Glutamatergic neuron (in vitro differentiated cells): ENCODE measurements around the gene PPM1L. TPM values are rescaled to one million over a fixed set of nuclear protein-coding genes. Genes with fewer than 3 reads are reported as not detected.

ENCODE experiments used
- DNase-seq: peaks from one replicate; pipeline ENCODE4 v3.0.0; 2022
- H3K27ac Mint-ChIP-seq: one replicate; pipeline ENCODE4 v1.8.0; 2020; ENCODE audit warnings: mild to moderate bottlenecking, mixed read lengths, inconsistent platforms; ENCODE audit not compliant: unreplicated experiment
- H3K27me3 Mint-ChIP-seq: one replicate; pipeline ENCODE4 v1.8.0; 2020; ENCODE audit warnings: mild to moderate bottlenecking, moderate library complexity, mixed read lengths, inconsistent platforms; ENCODE audit not compliant: unreplicated experiment
- H3K36me3 Mint-ChIP-seq: one replicate; pipeline ENCODE4 v1.8.0; 2020; ENCODE audit warnings: mild to moderate bottlenecking, mixed read lengths, inconsistent platforms; ENCODE audit not compliant: unreplicated experiment
- H3K4me1 Mint-ChIP-seq: one replicate; pipeline ENCODE4 v1.8.0; 2020; ENCODE audit warnings: mild to moderate bottlenecking, low read depth, mixed read lengths, inconsistent platforms; ENCODE audit not compliant: unreplicated experiment
- H3K4me3 Mint-ChIP-seq: one replicate; pipeline ENCODE4 v1.8.0; 2020; ENCODE audit warnings: mild to moderate bottlenecking, mixed read lengths, inconsistent platforms; ENCODE audit not compliant: unreplicated experiment
- H3K9me3 Mint-ChIP-seq: one replicate; pipeline ENCODE4 v1.8.0; 2020; ENCODE audit warnings: mild to moderate bottlenecking, moderate library complexity, mixed read lengths, inconsistent platforms; ENCODE audit not compliant: unreplicated experiment
- total RNA-seq: library from RNA; stranded (reverse); fragmentation: NEBNext Ultra II Directional; extraction: Animal tissue kit (Norgen Biotek cat#: 25700); gene quantifications from one replicate; pipeline ENCODE4 v1.2.1, GENCODE V29; 2021; ENCODE audit not compliant: unreplicated experiment
- TF ChIP-seq, protein P1 (sequence below): fragments of 200-600 bp; sonication (generic); IDR thresholded peaks from one replicate; pipeline ENCODE4 v1.5.0; 2021; ENCODE audit not compliant: partially characterized antibody, unreplicated experiment

PPM1L gene
- total RNA-seq, 1 donor from 2014 or later, result 81.4 TPM

DNA sequence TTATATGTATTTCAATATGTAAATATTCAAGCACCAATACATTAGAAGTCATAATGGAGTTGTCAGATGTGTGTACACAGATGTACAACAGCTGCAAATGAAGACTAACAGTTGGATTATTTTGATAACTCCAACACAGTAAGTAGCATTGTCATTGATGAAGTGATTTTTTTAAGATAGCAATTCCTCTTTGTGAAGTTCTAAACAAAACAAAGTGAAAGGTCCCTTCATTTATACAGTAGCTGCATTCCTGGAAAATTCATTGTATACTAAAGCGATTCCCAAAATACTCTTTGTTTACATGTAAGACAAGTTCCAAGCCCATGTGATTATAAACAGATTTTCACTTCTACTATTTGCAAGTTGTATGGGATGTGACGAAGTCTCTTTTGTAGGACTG, 234.4 kb downstream of the PPM1L start:
- Mint-ChIP-seq H3K27ac (no peak overlapping the region), H3K27me3 (no peaks in the 10 kb centered on the region), H3K4me3 (no peak overlapping the region), H3K4me1 (peaks cover 2% of the 10 kb centered on the region), H3K36me3 (no peaks in the 10 kb centered on the region), H3K9me3 (peaks cover 3% of the 10 kb centered on the region)
- TF ChIP-seq, protein P1, sequence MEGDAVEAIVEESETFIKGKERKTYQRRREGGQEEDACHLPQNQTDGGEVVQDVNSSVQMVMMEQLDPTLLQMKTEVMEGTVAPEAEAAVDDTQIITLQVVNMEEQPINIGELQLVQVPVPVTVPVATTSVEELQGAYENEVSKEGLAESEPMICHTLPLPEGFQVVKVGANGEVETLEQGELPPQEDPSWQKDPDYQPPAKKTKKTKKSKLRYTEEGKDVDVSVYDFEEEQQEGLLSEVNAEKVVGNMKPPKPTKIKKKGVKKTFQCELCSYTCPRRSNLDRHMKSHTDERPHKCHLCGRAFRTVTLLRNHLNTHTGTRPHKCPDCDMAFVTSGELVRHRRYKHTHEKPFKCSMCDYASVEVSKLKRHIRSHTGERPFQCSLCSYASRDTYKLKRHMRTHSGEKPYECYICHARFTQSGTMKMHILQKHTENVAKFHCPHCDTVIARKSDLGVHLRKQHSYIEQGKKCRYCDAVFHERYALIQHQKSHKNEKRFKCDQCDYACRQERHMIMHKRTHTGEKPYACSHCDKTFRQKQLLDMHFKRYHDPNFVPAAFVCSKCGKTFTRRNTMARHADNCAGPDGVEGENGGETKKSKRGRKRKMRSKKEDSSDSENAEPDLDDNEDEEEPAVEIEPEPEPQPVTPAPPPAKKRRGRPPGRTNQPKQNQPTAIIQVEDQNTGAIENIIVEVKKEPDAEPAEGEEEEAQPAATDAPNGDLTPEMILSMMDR, result no peak
- DNase-seq, result no peak

DNA sequence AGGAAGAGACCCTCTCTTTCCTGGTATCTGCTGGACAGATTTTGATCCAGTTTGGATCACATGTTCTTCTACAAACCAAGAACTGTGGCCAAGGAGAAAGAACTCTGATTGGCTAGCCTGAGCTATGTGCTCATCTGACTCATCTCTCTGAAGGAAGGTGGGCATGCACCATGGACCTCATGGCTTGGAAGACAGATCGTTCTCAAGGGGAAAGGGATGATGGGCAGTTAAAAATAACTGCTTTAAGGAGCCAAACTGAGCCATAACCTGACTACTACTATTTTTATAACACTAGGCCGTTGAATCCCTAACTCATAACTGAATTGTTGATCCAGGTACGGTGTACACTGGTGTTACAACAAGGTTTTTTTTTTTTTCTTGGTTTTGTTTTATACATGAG, 236.7 kb downstream of the PPM1L start:
- peaks cover 1% of the 10 kb centered on the region for H3K9me3 Mint-ChIP-seq
- no peak overlapping the region for H3K27ac Mint-ChIP-seq
- TF ChIP-seq, protein P1, result no peak
- H3K4me3 Mint-ChIP-seq, result no peak overlapping the region
- no peaks in the 10 kb centered on the region for H3K4me1 Mint-ChIP-seq
- no peaks in the 10 kb centered on the region for H3K36me3 Mint-ChIP-seq
- no peak for DNase-seq
- no peaks in the 10 kb centered on the region for H3K27me3 Mint-ChIP-seq

DNA sequence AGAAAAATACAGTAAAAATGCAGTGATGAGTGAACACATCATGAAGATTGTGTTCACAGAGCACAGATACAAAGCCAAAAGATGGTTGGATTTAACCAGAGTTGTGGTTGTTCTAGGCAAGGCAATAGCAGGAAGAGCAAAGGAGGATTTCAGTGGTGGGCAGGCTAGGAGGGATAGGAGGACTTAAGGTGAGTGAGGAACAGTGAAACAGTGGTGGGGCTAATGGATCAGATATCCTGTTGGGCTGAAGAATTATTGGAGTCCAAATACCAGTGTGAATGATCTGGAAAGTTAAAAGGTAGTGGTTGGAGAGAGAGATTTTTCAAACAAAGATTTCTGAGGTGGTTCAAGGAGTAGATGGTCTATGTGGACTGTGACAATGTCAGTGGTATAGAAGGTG, 240.8 kb downstream of the PPM1L start:
- Mint-ChIP-seq H3K36me3 (no peaks in the 10 kb centered on the region), H3K4me3 (no peak overlapping the region), H3K9me3 (no peaks in the 10 kb centered on the region), H3K4me1 (no peaks in the 10 kb centered on the region), H3K27ac (no peak overlapping the region), H3K27me3 (no peaks in the 10 kb centered on the region)
- TF ChIP-seq, protein P1, result no peak
- no peak for DNase-seq

DNA sequence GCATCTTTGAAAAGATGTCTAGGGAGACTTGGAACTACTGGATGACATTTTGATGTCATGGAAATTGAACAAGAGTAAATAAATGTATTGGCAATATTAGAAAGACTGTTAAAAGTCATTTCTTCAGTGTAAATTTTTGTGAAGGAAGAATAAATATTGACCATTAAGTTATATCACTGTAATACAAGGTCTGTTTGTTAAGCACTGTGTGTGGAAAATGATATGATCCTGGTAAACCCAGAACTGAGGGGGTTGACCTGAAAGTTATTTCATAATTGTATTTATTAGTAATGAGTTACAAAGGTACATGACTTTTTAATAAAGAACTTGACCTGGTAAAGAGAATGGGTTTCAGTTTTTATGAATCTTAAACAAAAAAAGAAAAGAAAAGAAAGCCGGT, 242.6 kb downstream of the PPM1L start:
- no peaks in the 10 kb centered on the region for H3K9me3 Mint-ChIP-seq
- no peak overlapping the region for H3K4me3 Mint-ChIP-seq
- H3K4me1 Mint-ChIP-seq, result no peaks in the 10 kb centered on the region
- no peak overlapping the region for H3K27ac Mint-ChIP-seq
- no peaks in the 10 kb centered on the region for H3K36me3 Mint-ChIP-seq
- no peak for DNase-seq
- H3K27me3 Mint-ChIP-seq, result no peaks in the 10 kb centered on the region
- TF ChIP-seq, protein P1, result no peak

DNA sequence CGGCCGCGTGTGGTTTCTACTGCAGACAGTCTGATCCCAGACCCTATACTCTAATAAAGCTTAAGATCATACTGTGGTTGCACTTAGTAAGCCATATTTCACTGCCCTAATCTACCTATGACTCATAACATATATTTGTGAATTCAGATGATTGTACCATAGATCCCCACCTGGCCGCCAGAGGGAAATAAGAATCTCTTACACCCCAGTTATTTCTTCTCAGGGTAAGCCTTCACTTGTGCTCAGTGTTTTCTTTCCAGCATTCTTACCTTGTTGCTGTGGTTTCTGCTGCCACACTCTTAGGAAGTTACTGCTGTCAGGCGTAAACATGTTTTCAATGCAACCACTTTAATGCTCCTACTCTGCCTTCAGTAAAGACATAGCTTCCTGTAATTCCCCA, 243.2 kb downstream of the PPM1L start:
- Mint-ChIP-seq H3K27ac (no peak overlapping the region), H3K27me3 (no peaks in the 10 kb centered on the region), H3K4me3 (no peak overlapping the region), H3K9me3 (no peaks in the 10 kb centered on the region), H3K4me1 (no peaks in the 10 kb centered on the region), H3K36me3 (no peaks in the 10 kb centered on the region)
- TF ChIP-seq, protein P1, result no peak
- no peak for DNase-seq
